ENCODE measurements around the gene MTG1.
"Not testable (repeated sequence)": the region's sequence is repeated elsewhere in the genome, so short reads cannot be mapped to it uniquely, and the experiment has no call there.

Gene MTG1

GRCh38 chr10:133454204-133454893 is 60.4 kb downstream of the MTG1 start:
- FAIRE-seq: no peak

GRCh38 chr10:133455196-133455595 is 61.2 kb downstream of the MTG1 start:
- FAIRE-seq: no peak

GRCh38 chr10:133455611-133456031 is 61.7 kb downstream of the MTG1 start:
- FAIRE-seq: no peak

- no peak for FAIRE-seq
These were observed 62.3 kb downstream of the MTG1 start for GRCh38 chr10:133456041-133456951.

DNA sequence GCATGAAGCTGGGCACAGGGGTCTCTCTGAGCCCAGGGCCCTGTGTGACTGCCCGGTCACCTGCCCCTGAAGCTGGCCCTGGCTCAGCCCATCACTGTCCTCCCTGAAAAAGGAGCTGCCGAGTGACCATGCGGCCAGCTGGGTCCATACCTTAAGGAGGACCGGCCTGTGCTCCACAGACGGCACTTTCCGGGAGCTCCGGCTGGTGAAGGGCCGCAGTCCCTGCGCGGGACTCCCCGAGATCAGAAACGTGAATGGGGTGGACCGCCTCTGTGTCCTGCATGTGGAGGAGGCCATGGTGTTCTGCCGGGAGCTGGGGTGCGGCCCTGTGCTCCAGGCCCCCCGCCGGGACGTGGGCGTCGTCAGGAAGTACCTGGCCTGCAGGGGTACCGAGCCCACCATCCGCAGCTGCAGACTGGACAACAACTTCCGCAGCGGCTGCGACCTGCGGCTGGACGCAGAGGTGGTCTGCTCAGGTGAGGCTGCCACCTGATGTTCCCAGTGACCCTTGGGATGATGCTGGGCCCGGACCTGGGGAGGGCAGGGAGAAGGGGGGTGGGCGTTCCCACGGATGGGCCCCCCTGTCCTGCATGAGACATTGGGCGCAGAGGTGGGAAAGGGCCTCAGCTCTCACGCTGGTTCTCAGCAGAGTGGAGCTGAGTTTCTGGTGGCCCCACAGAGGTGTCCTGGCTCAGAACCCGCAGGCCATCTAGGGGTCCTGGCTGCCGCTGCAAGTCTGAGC is 63.3 kb downstream of the MTG1 start:
- FAIRE-seq: no peak

DNA sequence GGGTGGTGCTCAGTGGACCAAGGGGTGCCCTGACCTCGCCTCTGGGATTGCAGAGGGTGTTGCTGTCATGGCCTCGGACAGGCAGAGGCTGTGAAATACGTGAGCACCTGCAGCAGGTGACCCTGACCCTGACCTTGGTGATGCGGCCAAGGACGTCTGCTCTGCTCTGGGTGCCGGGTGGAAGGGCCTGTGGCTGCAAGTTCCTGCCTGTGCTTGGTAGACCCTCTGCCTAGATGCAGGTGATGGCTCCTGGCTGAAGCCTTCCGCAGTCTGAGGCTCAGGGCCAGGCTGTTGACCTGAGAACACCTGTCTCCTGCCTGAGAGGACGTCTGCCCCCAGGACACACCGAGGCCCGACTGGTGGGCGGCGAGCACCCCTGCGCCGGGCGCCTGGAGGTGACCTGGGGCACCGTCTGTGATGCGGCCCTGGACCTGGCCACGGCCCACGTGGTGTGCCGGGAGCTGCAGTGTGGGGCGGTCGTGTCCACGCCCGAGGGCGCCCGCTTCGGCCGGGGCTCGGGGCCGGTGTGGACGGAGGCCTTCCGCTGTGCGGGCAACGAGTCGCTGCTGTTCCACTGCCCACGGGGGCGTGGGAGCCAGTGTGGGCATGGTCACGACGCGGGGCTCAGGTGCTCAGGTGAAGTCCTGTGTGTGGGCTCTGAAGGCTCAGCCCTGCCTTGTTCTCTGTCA is 64.2 kb downstream of the MTG1 start:
- no peak for FAIRE-seq

DNA sequence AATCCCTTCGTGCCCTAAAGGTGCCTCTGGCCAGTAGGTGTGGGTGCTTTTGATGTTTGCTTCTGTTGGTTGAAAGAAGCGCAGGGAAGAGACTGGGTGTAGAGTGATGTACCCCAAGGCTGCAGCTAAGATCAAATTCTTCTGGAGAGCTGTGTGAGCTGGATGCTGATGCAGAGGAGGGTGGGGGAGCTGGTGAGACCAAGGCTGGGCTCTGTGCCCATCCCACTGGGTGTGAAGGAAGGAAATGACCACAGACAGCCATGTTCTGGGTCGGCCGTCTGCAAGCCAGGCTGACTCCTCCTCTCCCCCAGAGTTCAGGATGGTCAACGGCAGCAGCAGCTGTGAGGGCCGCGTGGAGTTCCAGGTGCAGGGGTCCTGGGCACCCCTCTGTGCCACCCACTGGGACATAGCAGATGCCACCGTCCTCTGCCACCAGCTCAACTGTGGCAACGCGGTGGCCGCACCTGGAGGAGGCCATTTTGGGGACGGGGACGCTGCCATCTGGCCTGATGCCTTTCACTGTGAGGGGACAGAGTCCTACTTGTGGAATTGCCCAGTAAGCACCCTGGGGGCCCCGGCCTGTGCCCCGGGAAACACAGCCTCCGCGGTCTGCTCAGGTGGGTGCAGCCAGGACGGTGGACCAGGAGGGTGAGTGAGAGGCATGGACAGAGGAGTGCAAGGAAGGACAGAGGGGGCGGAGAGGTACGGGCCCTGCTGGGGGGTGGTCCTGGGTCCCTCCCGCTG is 64.9 kb downstream of the MTG1 start:
- no peak for FAIRE-seq

DNA sequence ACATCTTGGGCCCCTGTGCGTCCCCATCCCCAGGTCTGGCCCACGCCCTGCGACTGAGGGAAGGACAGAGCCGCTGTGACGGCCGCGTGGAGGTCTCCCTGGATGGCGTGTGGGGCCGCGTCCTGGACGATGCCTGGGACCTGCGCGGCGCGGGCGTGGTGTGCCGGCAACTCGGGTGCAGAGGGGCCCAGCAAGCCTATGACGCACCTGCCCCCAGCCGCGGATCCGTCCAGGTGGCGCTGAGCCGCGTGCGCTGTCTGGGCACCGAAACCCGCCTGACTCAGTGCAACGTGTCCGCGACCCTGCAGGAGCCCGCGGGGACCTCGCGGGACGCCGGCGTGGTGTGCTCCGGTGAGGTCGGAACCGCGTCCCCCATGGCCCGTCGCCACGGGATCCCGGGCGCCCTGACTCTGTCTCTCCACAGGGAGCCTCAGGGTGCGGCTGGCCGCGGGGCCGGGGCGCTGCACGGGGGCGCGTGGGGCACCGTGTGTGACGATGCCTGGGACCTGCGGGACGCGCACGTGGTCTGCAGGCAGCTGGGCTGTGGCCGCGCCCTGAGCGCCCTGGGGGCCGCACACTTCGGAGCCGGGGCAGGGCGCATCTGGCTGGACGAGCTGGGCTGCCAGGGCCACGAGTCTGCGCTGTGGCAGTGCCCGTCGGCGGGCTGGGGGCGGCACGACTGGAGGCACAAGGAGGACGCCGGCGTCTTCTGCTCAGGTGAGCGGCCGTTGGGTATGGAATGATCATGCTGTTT is 65.7 kb downstream of the MTG1 start:
- FAIRE-seq: no peak

- FAIRE-seq: no peak
These were observed 66.3 kb downstream of the MTG1 start for GRCh38 chr10:133460208-133460769.

- FAIRE-seq: no peak
These were observed 67.1 kb downstream of the MTG1 start for GRCh38 chr10:133461027-133461426.

DNA sequence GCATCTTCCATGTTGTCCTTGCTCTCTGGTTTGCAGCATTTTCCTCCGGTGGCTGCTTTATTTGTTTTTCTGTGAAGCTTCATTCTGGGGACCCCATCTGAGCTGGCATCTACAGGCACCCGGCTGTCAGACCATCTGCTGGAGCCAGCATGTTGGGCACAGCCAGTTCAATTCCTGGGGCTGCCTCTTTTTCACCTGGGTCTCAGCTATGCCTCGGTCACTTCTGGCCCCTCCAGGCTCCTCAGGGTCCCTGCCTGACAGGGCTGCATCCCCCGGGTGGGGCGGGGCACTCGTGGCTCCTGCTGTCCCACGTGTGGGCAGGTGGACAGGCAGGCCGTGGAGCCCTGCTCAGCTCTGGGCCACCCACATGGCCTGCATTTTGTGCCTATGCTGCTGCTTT is 67.9 kb downstream of the MTG1 start:
- FAIRE-seq: no peak

DNA sequence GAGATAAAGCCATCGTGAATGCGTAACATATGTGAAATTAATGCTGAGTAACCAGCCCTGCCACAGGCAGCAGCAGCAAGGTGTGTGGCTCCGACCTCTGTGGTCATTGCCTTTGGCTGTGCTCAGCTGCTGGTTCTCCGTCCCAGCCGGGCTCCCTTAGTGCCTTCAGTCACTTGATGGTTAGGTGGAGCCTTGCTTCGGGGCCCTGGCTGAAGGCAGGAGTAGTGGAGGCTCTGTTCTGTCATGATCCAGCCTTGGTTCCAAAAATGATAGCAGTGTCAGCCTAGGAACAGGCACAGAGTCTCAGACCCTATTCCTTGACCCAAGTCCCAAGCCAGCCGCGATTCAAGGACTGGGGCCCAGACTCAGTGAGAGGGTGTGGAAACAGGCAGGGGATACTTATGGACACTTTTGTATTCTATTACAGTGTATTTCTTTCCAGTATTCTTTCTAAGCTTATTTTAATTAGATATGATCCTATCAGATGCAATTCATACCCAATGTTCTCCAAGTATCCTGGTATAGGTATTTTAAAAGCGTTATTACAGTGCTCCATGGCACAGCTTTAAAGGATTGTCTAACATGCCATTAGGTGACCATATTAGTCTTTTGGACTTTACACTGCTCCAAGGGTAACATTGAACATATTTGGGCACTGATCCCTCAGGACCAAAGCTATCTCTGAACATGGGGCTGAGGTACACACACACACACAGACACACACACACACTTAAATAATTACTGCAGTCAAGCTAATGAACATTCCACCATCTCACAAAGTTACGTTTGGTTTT is 68.8 kb downstream of the MTG1 start:
- FAIRE-seq: no peak

DNA sequence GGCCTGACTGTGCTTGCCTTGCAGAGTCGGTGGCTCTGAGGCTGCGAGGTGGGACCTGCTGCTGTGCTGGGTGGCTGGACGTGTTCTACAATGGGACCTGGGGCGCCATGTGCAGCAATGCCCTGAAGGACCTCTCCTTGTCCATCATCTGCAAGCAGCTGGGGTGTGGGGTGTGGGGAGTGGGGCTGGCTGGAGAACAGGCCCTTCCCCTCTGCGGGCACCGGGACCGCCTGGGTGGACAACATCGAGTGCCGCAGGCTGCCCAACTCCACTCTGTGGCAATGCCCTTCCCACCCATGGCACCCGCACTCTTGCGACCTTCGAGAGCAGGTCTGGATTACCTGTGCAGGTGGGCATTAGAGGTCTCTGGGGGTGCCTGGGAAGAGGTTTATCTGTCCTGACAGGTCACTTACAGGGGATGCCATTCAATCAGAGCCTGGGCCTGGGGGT is 70.7 kb downstream of the MTG1 start:
- no peak for FAIRE-seq

- FAIRE-seq: no peak
These were observed 71.4 kb downstream of the MTG1 start for GRCh38 chr10:133465191-133465949.

- no peak for FAIRE-seq
These were observed 72.1 kb downstream of the MTG1 start for GRCh38 chr10:133465950-133466474.

DNA sequence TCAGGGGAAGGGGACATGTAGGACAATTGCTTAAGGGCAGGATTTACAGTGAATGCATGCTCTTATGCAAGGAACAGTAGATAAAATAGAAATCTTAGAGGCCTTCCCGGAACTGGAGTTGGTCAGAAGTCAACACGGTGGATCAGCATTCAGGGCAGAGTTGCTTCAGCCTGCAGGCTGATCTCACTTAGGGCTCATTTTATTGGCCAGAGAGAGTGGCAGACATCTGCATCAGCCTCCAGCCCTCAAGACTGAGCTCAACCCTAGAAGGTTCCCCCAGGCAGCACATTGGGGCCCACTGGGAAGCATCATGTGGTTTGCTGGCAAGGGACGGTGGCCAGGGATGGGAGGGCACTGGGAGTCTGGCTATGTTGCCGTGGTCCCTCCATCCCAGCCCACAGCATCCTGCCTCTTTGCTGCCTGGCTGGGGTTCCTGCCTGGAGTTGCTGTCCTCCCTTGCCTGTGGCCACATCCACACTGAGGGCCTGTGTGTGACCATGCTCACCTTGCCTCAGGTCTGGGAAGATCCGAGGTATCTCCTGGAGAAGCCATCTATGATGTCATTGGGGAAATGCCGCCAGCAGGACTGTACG is 72.8 kb downstream of the MTG1 start:
- FAIRE-seq: no peak

- no peak for FAIRE-seq
These were observed 73.4 kb downstream of the MTG1 start for GRCh38 chr10:133467286-133467911.

- not testable (repeated sequence) for FAIRE-seq
These were observed 75.2 kb downstream of the MTG1 start for GRCh38 chr10:133469205-133469604.
